ENCODE data around the gene GSE1.

DNA sequence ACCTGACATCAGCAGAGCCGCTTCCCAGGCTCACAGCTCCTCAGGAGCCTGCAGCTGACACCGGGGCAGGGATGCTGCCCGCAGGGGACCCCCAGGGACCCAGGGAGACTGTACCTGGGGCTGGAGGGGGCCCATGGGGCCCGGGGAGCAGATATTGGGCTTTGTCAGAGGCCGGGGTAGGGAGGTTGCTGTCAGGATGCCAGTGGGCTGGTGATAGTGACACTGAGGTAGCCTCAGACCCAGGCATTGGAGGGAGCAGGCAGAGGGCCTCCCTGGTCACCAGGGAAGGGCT is 15.1 kb downstream of the GSE1 start:
- TF ChIP-seq POLR2A (IDR thresholded peaks at IDR 0.05) = no peak
- TF ChIP-seq, protein P1, sequence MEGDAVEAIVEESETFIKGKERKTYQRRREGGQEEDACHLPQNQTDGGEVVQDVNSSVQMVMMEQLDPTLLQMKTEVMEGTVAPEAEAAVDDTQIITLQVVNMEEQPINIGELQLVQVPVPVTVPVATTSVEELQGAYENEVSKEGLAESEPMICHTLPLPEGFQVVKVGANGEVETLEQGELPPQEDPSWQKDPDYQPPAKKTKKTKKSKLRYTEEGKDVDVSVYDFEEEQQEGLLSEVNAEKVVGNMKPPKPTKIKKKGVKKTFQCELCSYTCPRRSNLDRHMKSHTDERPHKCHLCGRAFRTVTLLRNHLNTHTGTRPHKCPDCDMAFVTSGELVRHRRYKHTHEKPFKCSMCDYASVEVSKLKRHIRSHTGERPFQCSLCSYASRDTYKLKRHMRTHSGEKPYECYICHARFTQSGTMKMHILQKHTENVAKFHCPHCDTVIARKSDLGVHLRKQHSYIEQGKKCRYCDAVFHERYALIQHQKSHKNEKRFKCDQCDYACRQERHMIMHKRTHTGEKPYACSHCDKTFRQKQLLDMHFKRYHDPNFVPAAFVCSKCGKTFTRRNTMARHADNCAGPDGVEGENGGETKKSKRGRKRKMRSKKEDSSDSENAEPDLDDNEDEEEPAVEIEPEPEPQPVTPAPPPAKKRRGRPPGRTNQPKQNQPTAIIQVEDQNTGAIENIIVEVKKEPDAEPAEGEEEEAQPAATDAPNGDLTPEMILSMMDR (IDR thresholded peaks at IDR 0.05) = no peak
